H9 (cell line): ENCODE data around the gene ARHGAP15. TPM values are rescaled to one million over a fixed set of nuclear protein-coding genes. Genes with fewer than 3 reads are reported as not detected.

Experiments
- DNase-seq: peaks from one replicate; pipeline ENCODE4 v3.0.0-alpha.2; 2017
- H2AFZ ChIP-seq: one replicate; pipeline ENCODE4 v1.6.1; 2013; ENCODE audit warnings: mild to moderate bottlenecking, low read length, control low read depth, moderate library complexity
- H2AK5ac ChIP-seq: 2 replicates; pipeline ENCODE4 v1.6.1; 2013; ENCODE audit warnings: low read length, control low read depth, mixed read lengths; ENCODE audit not compliant: insufficient read length
- H2BK120ac ChIP-seq: one replicate; pipeline ENCODE4 v1.6.1; 2013; ENCODE audit warnings: low read depth, mild to moderate bottlenecking, low read length, control low read depth, inconsistent platforms; ENCODE audit not compliant: poor library complexity, severe bottlenecking
- H2BK12ac ChIP-seq: 2 replicates; pipeline ENCODE4 v1.6.1; 2013; ENCODE audit warnings: low read length, control low read depth, mixed read lengths, low read depth; ENCODE audit not compliant: insufficient read length
- H2BK15ac ChIP-seq: 2 replicates; pipeline ENCODE4 v1.6.1; 2013; ENCODE audit warnings: low read depth, low read length, control low read depth
- H2BK20ac ChIP-seq: one replicate; pipeline ENCODE4 v1.6.1; 2013; ENCODE audit warnings: low read depth, mild to moderate bottlenecking, low read length, control low read depth, inconsistent platforms; ENCODE audit not compliant: poor library complexity, severe bottlenecking
- H2BK5ac ChIP-seq: 2 replicates; pipeline ENCODE4 v1.6.1; 2013; ENCODE audit warnings: low read length, control low read depth, mixed read lengths; ENCODE audit not compliant: insufficient read length
- H3K14ac ChIP-seq: 2 replicates; pipeline ENCODE4 v1.6.1; 2013; ENCODE audit warnings: low read length, control low read depth; ENCODE audit not compliant: insufficient read depth
- H3K18ac ChIP-seq: 2 replicates; pipeline ENCODE4 v1.6.1; 2013; ENCODE audit warnings: low read depth, mild to moderate bottlenecking, mixed read lengths, low read length, control low read depth; ENCODE audit not compliant: insufficient read length
- H3K23ac ChIP-seq: 2 replicates; pipeline ENCODE4 v1.6.1; 2013; ENCODE audit warnings: low read length, control low read depth, mixed read lengths, low read depth; ENCODE audit not compliant: insufficient read length
- H3K23me2 ChIP-seq: 2 replicates; pipeline ENCODE4 v1.6.1; 2013; ENCODE audit warnings: low read depth, mild to moderate bottlenecking, mixed read lengths, low read length, control low read depth; ENCODE audit not compliant: insufficient read length, poor library complexity, severe bottlenecking
- H3K27ac ChIP-seq: 2 replicates; pipeline ENCODE4 v1.5.1; 2013; ENCODE audit warnings: low read length, control low read depth, mixed read lengths, low read depth; ENCODE audit not compliant: insufficient read length
- H3K27me3 ChIP-seq: 2 replicates; pipeline ENCODE4 v1.6.1; 2013; ENCODE audit warnings: low read length, control low read depth, inconsistent platforms; ENCODE audit not compliant: insufficient read depth
- H3K4ac ChIP-seq: 2 replicates; pipeline ENCODE4 v1.6.1; 2013; ENCODE audit warnings: low read depth, mild to moderate bottlenecking, control low read depth, inconsistent platforms, low read length, moderate library complexity
- H3K4me1 ChIP-seq: 2 replicates; pipeline ENCODE4 v1.6.1; 2013; ENCODE audit warnings: low read length, control low read depth, inconsistent platforms; ENCODE audit not compliant: insufficient read depth
- H3K4me2 ChIP-seq: 2 replicates; pipeline ENCODE4 v1.6.1; 2013; ENCODE audit warnings: low read length, control low read depth, mixed read lengths; ENCODE audit not compliant: insufficient read length, insufficient read depth
- H3K56ac ChIP-seq: 2 replicates; pipeline ENCODE4 v1.6.1; 2013; ENCODE audit warnings: low read depth, mild to moderate bottlenecking, mixed read lengths, low read length, control low read depth; ENCODE audit not compliant: insufficient read length
- H3K79me1 ChIP-seq: 2 replicates; pipeline ENCODE4 v1.6.1; 2013; ENCODE audit warnings: low read depth, mild to moderate bottlenecking, moderate library complexity, low read length, control low read depth, inconsistent platforms; ENCODE audit not compliant: insufficient read depth, poor library complexity, severe bottlenecking
- H3K79me2 ChIP-seq: 2 replicates; pipeline ENCODE4 v1.6.1; 2013; ENCODE audit warnings: low read length, control low read depth, inconsistent platforms; ENCODE audit not compliant: insufficient read depth
- H3K9ac ChIP-seq: 2 replicates; pipeline ENCODE4 v1.6.1; 2013; ENCODE audit warnings: low read length, control low read depth, mixed read lengths; ENCODE audit not compliant: insufficient read length; ENCODE audit errors: extremely low read depth
- H3K9me3 ChIP-seq: one replicate; pipeline ENCODE4 v1.6.1; 2013; ENCODE audit warnings: low read depth, low read length, inconsistent platforms; ENCODE audit not compliant: control insufficient read depth
- H3T11ph ChIP-seq: one replicate; pipeline ENCODE4 v1.6.1; 2013; ENCODE audit warnings: mild to moderate bottlenecking, low read length, control low read depth, inconsistent platforms
- H4K20me1 ChIP-seq: one replicate; pipeline ENCODE4 v1.6.1; 2013; ENCODE audit not compliant: control insufficient read depth, insufficient read length, insufficient read depth
- H4K5ac ChIP-seq: 2 replicates; pipeline ENCODE4 v1.6.1; 2013; ENCODE audit warnings: low read depth, mild to moderate bottlenecking, mixed read lengths, low read length, control low read depth; ENCODE audit not compliant: insufficient read length
- H4K8ac ChIP-seq: replicated peaks from 2 replicates; pipeline ENCODE4 v1.6.1; 2013; ENCODE audit warnings: low read length, control low read depth, mixed read lengths, low read depth; ENCODE audit not compliant: insufficient read length
- H4K91ac ChIP-seq: 2 replicates; pipeline ENCODE4 v1.6.1; 2013; ENCODE audit warnings: low read depth, mild to moderate bottlenecking, moderate library complexity, mixed read lengths, low read length, control low read depth; ENCODE audit not compliant: insufficient read length
- H3K27ac Mint-ChIP-seq, 3 experiments: 2 replicates in 2 of 3; 3 replicates in 1 of 3; pipeline ENCODE4 v1.8.0; 2020 to 2021; ENCODE audit warnings: mixed read lengths in 3 of 3, mild to moderate bottlenecking in 1 of 3, moderate library complexity in 1 of 3
- H3K27me3 Mint-ChIP-seq: 2 replicates; pipeline ENCODE4 v1.8.0; 2021; ENCODE audit warnings: low read depth, mild to moderate bottlenecking, moderate library complexity, mixed read lengths
- H3K36me3 Mint-ChIP-seq, 3 experiments: 2 replicates in 2 of 3; 3 replicates in 1 of 3; pipeline ENCODE4 v1.8.0; 2020 to 2021; ENCODE audit warnings: low read depth in 3 of 3, mixed read lengths in 3 of 3; ENCODE audit not compliant: insufficient read depth in 1 of 3
- H3K4me1 Mint-ChIP-seq, 2 experiments: 2 replicates each; pipeline ENCODE4 v1.8.0; 2020; ENCODE audit warnings: mixed read lengths in 2 of 2
- H3K4me3 Mint-ChIP-seq, 2 experiments: 2 replicates in 1 of 2; 3 replicates in 1 of 2; pipeline ENCODE4 v1.8.0; 2020 to 2021; ENCODE audit warnings: mild to moderate bottlenecking in 2 of 2, mixed read lengths in 2 of 2, moderate library complexity in 1 of 2
- H3K9me3 Mint-ChIP-seq, 2 experiments: 2 replicates in 1 of 2; 3 replicates in 1 of 2; pipeline ENCODE4 v1.8.0; 2020; ENCODE audit warnings: mild to moderate bottlenecking in 2 of 2, mixed read lengths in 2 of 2, moderate library complexity in 1 of 2
- WGBS: extraction: QIAGEN DNeasy Blood & Tissue Kit; methylation state at CpG from one replicate; pipeline ENCODE4 v1.1.7; 2013; ENCODE audit warnings: missing lambda C conversion rate, low lambda C conversion rate, mixed read lengths; ENCODE audit not compliant: insufficient read length; ENCODE audit errors: extremely low coverage; 5-methylcytosine and 5-hydroxymethylcytosine counted together
- total RNA-seq: library from RNA; stranded (reverse); gene quantifications from 2 replicates; pipeline ENCODE4 v1.2.1, GENCODE V29; 2021
- TF ChIP-seq, protein P1 (sequence below): fragments of 200-600 bp; sonication (generic); conservative IDR thresholded peaks from 3 replicates; pipeline ENCODE4 v1.8.0; 2021; ENCODE audit warnings: antibody characterized with exemption, mild to moderate bottlenecking

ARHGAP15 gene
- total RNA-seq, 1 experiment from 2014 or later, result not detected

DNA sequence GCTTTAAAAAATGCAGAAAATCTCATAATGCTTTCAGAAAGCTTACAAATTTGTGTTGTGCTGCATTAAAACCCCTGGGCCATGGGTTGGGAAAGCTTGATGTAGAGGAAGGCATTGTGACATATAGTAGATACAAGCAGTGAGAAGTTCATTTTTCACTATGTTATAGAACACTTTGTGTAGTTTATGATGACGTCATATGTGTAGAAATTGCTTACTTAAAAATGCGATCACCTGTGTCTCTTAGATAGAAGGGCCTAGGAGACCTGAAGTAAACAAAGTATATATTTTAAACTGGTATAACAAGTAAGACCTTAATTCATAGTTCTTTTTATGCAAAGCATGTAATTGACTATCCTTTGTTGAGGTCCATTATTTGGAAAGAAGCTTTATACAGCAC lies 393.5 kb downstream of the ARHGAP15 start:
- H3K4me2 ChIP-seq, result no peak overlapping the region
- H3K56ac ChIP-seq, result no peak overlapping the region
- Mint-ChIP-seq H3K9me3 (no peaks in the 10 kb centered on the region), H3K27me3 (no peaks in the 10 kb centered on the region), H3K4me1 (peaks cover 5 to 9% of the 10 kb centered on the region in 2 experiments), H3K27ac (no peak overlapping the region), H3K36me3 (no peaks in the 10 kb centered on the region), H3K4me3 (no peak overlapping the region)
- no peaks in the 10 kb centered on the region for H4K20me1 ChIP-seq
- TF ChIP-seq, protein P1, sequence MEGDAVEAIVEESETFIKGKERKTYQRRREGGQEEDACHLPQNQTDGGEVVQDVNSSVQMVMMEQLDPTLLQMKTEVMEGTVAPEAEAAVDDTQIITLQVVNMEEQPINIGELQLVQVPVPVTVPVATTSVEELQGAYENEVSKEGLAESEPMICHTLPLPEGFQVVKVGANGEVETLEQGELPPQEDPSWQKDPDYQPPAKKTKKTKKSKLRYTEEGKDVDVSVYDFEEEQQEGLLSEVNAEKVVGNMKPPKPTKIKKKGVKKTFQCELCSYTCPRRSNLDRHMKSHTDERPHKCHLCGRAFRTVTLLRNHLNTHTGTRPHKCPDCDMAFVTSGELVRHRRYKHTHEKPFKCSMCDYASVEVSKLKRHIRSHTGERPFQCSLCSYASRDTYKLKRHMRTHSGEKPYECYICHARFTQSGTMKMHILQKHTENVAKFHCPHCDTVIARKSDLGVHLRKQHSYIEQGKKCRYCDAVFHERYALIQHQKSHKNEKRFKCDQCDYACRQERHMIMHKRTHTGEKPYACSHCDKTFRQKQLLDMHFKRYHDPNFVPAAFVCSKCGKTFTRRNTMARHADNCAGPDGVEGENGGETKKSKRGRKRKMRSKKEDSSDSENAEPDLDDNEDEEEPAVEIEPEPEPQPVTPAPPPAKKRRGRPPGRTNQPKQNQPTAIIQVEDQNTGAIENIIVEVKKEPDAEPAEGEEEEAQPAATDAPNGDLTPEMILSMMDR, result no peak
- no peak overlapping the region for H2BK15ac ChIP-seq
- H3K4me1 ChIP-seq, result no peaks in the 10 kb centered on the region
- H3T11ph ChIP-seq, result no peak overlapping the region
- no peak overlapping the region for H2AK5ac ChIP-seq
- no peak overlapping the region for H2BK12ac ChIP-seq
- no peak overlapping the region for H3K14ac ChIP-seq
- no peak overlapping the region for H3K9ac ChIP-seq
- no peaks in the 10 kb centered on the region for H3K9me3 ChIP-seq
- H3K27ac ChIP-seq, result no peak overlapping the region
- H3K23me2 ChIP-seq, result no peaks in the 10 kb centered on the region
- H3K79me2 ChIP-seq, result no peaks in the 10 kb centered on the region
- H3K18ac ChIP-seq, result no peak overlapping the region
- H2BK120ac ChIP-seq, result no peak overlapping the region
- no peak for DNase-seq
- no peaks in the 10 kb centered on the region for H3K79me1 ChIP-seq
- H2BK20ac ChIP-seq, result no peak overlapping the region
- H4K5ac ChIP-seq, result no peak overlapping the region
- no peak overlapping the region for H3K4ac ChIP-seq
- no peak overlapping the region for H4K8ac ChIP-seq
- H2BK5ac ChIP-seq, result no peak overlapping the region
- no peak overlapping the region for H3K23ac ChIP-seq
- H3K27me3 ChIP-seq, result no peaks in the 10 kb centered on the region
- no CpG with 5 or more reads among the region's 2 CpGs for WGBS
- H4K91ac ChIP-seq, result no peak overlapping the region
- no peak overlapping the region for H2AFZ ChIP-seq
